DND-41 (cell line): Measurements from ENCODE around the gene RNASEH2C.

ENCODE experiments used
- EZH2 ChIP-seq: IDR thresholded peaks from 3 replicates; pipeline ENCODE4 v1.6.1; 2012; ENCODE audit warnings: borderline replicate concordance, low read depth, mild to moderate bottlenecking, moderate library complexity, low read length, inconsistent platforms; ENCODE audit not compliant: severe bottlenecking
- TF ChIP-seq, protein P1 (sequence below): IDR thresholded peaks from 2 replicates; pipeline ENCODE4 v1.5.1; 2012; ENCODE audit warnings: borderline replicate concordance, low read length, moderate library complexity, mild to moderate bottlenecking; ENCODE audit not compliant: poor library complexity, severe bottlenecking; ENCODE audit errors: extremely low read depth

DNA sequence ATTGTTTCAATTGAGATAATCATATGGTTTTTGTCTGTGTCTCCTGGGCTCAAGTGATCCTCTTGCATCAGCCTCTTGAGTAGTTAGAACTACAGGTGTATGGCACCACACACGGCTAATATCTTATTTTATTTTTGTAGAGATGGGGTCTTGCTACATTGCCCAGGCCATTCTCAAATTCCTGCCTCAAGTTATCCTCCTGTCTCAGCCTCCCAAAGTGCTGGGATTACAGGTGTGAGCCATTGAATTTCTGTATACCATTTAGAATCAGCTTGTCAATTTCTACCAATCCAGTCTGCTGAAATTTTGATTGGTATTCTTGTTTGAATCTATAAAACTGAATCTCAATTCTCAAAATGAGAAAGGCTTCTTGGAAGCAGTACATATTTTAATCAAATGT is 18.9 kb downstream of the RNASEH2C start:
- TF ChIP-seq, protein P1, sequence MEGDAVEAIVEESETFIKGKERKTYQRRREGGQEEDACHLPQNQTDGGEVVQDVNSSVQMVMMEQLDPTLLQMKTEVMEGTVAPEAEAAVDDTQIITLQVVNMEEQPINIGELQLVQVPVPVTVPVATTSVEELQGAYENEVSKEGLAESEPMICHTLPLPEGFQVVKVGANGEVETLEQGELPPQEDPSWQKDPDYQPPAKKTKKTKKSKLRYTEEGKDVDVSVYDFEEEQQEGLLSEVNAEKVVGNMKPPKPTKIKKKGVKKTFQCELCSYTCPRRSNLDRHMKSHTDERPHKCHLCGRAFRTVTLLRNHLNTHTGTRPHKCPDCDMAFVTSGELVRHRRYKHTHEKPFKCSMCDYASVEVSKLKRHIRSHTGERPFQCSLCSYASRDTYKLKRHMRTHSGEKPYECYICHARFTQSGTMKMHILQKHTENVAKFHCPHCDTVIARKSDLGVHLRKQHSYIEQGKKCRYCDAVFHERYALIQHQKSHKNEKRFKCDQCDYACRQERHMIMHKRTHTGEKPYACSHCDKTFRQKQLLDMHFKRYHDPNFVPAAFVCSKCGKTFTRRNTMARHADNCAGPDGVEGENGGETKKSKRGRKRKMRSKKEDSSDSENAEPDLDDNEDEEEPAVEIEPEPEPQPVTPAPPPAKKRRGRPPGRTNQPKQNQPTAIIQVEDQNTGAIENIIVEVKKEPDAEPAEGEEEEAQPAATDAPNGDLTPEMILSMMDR, result no peak
- no peak for TF ChIP-seq EZH2
